Superior temporal gyrus (tissue), 1 donor: Measurements from ENCODE around the gene RHCG.

Experiments
- DNase-seq: peaks from one replicate; pipeline ENCODE4 v3.0.0-alpha.2; 2016; ENCODE audit errors: extremely low spot score

Gene RHCG

GRCh38 chr15:89444241-89445225, 51.9 kb downstream of the RHCG start:
- no peak for DNase-seq

DNA sequence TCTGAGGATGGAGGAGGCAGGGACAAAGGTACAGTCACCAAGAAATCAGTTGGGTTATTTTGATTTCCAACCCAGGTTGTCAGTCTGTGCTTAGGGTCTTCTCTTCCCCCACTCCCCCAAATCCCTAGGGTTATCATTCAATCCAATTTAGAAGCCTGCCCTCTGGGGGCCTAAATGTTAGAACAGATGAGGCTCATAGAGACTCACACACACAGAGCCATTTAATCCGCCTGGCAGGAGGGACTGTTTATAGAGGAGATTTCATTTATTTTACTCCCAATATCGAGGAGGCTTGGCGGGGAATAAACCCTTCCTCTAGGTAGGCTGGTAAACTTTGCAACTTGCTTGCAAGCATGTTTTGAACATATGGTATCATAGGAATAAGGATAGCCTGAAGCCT, 52.8 kb downstream of the RHCG start:
- DNase-seq: no peak

DNA sequence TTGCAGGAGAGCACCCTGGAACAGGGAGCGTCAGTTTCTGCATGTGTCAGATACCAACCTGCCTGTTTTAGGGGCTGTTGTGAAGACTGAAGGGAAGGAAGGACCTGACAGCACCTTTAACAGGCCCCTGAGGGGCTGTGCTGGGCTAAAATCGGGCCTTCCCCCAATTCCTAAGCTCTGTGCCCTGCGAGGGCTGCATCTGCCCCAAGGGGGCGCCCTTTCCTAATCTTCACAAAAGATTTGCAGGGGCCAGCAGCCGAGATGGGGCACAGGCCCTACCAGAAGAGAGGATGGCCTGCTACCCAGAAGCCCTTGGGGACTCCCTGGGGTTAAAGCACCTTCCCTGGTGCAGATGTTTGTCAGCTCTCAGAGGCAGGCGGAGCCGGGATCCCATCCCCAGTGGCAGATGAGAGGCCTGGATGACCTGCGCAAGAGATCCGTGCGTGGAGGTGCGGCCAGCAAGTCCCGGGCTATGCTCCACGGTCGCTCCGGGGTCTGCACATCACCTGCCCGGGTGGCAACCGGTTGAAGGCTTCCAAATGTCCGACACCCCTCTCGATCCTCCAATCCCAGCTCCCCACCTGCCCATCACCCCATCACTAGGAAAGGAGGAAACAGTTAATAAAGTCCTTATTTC, 53.6 kb downstream of the RHCG start:
- peak; percentile 74 for DNase-seq

DNA sequence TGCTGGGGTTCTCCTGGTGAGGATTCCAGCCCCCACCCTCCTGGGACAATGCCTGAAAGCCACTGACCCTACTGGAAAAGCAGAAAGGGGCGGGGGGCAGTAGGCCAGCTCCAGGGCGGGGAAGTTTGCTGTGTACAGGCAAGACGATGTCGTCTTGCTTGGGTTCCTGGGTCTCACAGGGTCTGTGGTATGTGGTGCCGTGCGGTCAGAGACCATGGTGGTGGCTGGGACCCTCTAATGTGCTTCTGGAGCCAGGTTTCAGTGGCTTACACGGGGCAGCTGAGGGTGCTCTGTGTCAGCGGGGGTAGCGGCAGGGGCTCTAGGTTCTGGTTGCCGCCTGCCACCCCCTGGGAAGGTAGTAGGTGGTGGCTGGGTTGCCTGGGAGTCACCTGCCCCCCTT, 54.2 kb downstream of the RHCG start:
- DNase-seq: no peak

- DNase-seq: no peak
Observed at GRCh38 chr15:89441295-89441812, 55.0 kb downstream of the RHCG start.

GRCh38 chr15:89439764-89440163, 56.6 kb downstream of the RHCG start:
- DNase-seq: no peak

DNA sequence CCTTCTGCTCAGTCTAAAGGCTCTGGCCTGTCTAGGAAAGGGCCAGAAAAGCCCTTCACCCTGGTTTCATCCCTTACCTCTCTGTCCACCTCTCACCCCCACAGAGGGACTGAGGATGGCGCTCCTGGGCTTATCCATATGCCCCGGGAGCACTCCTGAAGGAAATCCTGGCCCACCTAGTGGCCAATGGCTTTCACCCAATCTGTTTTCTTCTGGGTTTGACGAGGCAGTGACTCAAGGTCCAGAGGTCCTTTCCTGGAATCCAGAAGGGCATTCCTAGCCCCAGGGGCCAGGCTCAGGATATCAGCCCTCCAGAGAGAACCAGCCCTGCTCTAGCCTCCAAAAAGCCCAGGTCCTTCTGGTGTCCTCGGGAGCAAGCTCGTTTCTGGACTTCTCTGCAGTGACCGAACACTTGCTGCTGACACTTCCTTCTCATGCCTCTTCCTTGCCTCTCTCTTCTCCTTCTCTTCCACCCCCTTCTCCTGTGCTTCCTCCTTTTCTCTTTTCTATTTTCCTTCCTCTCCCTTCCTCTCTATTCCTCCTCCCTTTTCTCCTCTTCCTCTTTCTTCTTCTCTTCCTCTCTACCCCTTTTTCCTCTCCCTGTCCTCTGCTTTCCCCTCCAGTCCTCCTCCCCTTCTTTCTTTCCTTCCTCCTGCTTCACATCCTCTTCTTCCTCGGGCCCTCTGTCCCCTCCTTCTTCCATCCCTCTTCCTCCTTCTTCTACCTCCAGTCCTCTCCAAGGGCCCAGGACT, 59.6 kb downstream of the RHCG start:
- no peak for DNase-seq

DNA sequence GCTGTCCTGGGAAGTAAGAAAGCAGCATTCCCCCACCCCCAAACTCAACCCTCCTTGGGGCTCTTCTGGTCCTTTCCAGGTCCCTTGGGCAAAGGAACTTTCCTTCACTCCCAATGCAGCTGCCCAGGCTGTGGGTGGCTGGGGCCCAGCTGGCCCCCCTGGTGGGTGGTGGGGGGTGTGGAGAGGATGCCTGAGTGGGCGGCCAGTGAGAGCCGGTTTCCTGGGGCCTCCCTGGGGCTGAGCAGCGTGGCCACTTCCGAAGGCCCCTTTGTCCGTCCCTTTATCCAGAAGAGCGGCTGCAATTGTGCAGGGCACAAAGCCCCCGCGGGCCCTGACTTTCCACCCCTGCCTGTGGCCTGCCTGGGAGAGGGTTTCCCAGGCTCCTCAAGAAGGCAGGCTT, 61.0 kb downstream of the RHCG start:
- no peak for DNase-seq

DNA sequence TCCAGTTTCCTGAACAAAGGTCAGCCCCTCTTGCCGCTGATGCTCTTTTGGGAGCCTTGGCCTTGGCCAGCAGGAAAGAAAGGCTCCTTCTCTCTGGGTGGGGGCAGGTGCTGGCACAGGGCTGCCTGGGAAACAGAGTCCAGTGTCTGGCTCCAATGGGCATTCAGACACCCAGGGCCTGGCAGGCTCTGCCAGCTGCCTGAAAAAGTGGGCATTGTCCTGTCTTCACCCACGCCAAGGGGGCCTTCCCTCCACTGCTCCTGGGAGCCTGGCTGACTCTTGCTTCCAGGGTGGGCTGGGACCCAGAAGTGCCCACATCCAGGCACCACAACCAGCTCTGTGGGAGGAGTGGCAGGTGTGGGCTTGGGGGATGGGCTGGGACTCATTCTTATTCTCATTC, 62.7 kb downstream of the RHCG start:
- DNase-seq: peak; percentile 13

DNA sequence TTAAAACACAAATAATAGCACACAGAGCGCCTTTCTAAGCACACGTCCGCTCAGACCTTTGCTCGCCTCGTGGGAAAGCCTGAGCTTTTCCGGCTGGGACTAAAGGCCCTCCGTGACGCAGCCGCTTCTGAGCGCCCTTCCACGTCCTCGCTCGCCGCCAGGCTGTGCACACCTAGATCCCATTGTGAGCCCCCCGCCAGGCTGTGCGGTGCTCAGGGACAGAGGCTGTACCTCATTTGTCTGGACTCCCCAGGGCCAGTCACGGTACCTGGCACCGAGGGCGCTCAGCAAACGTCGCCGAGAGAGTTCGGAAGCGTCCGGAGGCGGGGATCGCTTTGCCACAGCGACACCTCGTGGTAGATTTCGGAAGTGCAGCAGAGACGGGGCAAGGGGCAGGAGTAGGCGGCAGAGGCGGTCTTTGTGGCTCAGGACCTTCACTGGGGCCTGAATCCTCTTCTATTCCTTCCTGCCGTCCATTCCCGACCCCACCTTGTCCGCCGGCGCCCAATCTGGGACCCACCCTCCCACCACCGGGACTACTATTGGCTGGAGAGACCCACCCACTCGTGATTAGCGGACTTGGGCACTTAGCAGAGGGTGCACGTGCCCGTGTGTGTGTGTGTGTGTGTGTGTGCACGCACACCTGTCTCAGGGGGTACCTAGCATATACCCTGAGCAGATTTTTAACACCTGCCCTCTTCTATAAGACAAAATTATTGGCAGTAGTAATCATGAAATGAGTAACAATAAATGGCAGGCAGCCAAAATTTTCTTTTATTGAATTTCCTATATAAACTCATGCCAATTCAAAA, 65.6 kb downstream of the RHCG start:
- peak; percentile 92 for DNase-seq

- DNase-seq: no peak
Observed at GRCh38 chr15:89429986-89430385, 66.4 kb downstream of the RHCG start.

DNA sequence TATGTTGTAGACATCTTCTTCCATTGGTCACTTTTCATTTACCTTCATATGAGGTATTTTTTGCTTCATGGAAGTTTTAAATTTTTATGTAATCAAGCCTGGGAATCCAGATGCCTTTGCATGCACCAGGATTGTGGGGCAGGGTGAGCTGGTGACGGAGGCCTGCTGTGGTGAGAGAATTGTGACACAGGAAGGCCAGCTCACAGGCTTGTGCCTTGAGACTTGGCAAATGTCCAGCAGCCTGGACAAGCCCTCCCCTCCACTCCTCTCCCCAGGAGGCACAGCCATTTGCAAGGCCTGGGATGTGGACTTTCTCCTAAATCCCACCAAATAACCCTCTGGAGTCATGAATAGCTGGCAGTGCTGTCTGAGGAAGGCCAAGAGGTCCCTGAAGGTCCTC, 67.4 kb downstream of the RHCG start:
- DNase-seq: no peak

DNA sequence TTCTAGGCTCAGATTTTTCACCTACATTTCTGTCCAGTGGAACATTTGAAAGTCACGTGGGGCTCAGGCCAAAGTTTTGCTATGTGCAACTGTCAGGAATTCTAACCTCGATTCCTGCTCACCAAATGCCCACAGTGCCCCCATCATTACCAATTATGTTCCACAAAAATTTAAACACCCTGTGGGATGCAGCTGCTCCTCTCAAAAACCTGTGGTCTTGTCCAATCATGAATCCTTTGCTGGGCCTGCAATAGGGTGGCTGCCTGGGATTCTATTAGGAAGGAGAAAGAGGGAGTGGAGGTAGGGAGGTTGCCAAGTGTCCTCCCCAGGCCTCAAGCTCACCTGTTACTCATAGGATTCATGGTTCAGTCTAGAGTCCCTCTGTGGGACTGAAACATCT, 68.1 kb downstream of the RHCG start:
- no peak for DNase-seq

- no peak for DNase-seq
Observed at GRCh38 chr15:89426500-89426899, 69.9 kb downstream of the RHCG start.

GRCh38 chr15:89423981-89424380, 72.4 kb downstream of the RHCG start:
- DNase-seq: no peak
